G401 (cell line): Measurements from ENCODE around the gene RPA3. TPM values are rescaled to one million over a fixed set of nuclear protein-coding genes. Genes with fewer than 3 reads are reported as not detected.
"Not testable (repeated sequence)": the region's sequence is repeated elsewhere in the genome, so short reads cannot be mapped to it uniquely, and the experiment has no call there.

Experiments
- DNase-seq: peaks from one replicate; pipeline ENCODE4 v3.0.0-alpha.2; 2015; ENCODE audit warnings: low spot score
- in situ Hi-C: cut with HindIII; loops from 2 replicates; pipeline ENCODE4 v1.10.0; 2016; ENCODE audit warnings: low sequenced_read_pairs, mixed read lengths
- total RNA-seq: library from RNA; depleted of rRNA; stranded (reverse); fragments of >200 nt; shearing (Covaris generic); gene quantifications from 2 replicates; pipeline ENCODE4 v1.2.3, GENCODE V29; 2014

Gene RPA3
- total RNA-seq, 1 experiment from 2014 or later, result 123 TPM

- no peak for DNase-seq
- in situ Hi-C loops, result no loop called here
These were observed 49.7 kb downstream of the RPA3 start for GRCh38 chr7:7668706-7669105.

- in situ Hi-C loops, result no loop called here
- no peak for DNase-seq
These were observed 51.2 kb downstream of the RPA3 start for GRCh38 chr7:7667187-7667586.

GRCh38 chr7:7665031-7665430 lies 53.4 kb downstream of the RPA3 start:
- in situ Hi-C loops, result no loop called here
- no peak for DNase-seq

- DNase-seq, result no peak
- in situ Hi-C loops, result no loop called here
These were observed 54.1 kb downstream of the RPA3 start for GRCh38 chr7:7664291-7664690.

- in situ Hi-C loops, result no loop called here
- no peak for DNase-seq
These were observed 55.9 kb downstream of the RPA3 start for GRCh38 chr7:7662527-7662926.

- in situ Hi-C loops, DNase-seq: not testable (repeated sequence)
These were observed 61.9 kb downstream of the RPA3 start for GRCh38 chr7:7656459-7656858.

- in situ Hi-C loops, result no loop called here
- no peak for DNase-seq
These were observed 63.3 kb downstream of the RPA3 start for GRCh38 chr7:7654964-7655715.

- in situ Hi-C loops, result no loop called here
These were observed 64.7 kb downstream of the RPA3 start for GRCh38 chr7:7653593-7654187.

GRCh38 chr7:7652798-7653540 lies 65.4 kb downstream of the RPA3 start:
- in situ Hi-C loops, result no loop called here
- no peak for DNase-seq

More at GRCh38 chr7:7653593-7654187, 64.7 kb downstream of the RPA3 start:
- no peak for DNase-seq

- no peak for DNase-seq
These were observed 66.9 kb downstream of the RPA3 start for GRCh38 chr7:7651479-7651878.

GRCh38 chr7:7650682-7651206 lies 67.7 kb downstream of the RPA3 start:
- in situ Hi-C loops, result no loop called here
- no peak for DNase-seq

More at GRCh38 chr7:7651479-7651878, 66.9 kb downstream of the RPA3 start:
- in situ Hi-C loops, result no loop called here

- in situ Hi-C loops, result no loop called here
- no peak for DNase-seq
These were observed 70.8 kb downstream of the RPA3 start for GRCh38 chr7:7647495-7648036.

- DNase-seq, result peak; percentile 9
- in situ Hi-C loops, result no loop called here
These were observed 76.3 kb downstream of the RPA3 start for GRCh38 chr7:7642081-7642480.

- DNase-seq, result no peak
- in situ Hi-C loops, result no loop called here
These were observed 77.2 kb downstream of the RPA3 start for GRCh38 chr7:7641129-7641663.

- in situ Hi-C loops, result no loop called here
- DNase-seq, result peak; percentile 100
These were observed 77.9 kb downstream of the RPA3 start, which contains the start of gene UMAD1 for GRCh38 chr7:7640221-7641128. Gene UMAD1 (plus strand): TSS chr7:7640752. CDS start chr7:7673372, 32,620 bp downstream.

GRCh38 chr7:7639847-7640220 lies 78.6 kb downstream of the RPA3 start:
- in situ Hi-C loops, result no loop called here
- DNase-seq, result peak; percentile 59

GRCh38 chr7:7639421-7639820 lies 79.0 kb downstream of the RPA3 start:
- in situ Hi-C loops, result no loop called here
- no peak for DNase-seq

- in situ Hi-C loops, result no loop called here
- DNase-seq, result no peak
These were observed 87.6 kb downstream of the RPA3 start for GRCh38 chr7:7630626-7631329.
